Cardiac fibroblast (primary cell): ENCODE results near the gene FKBP8.
A peak's percentile ranks its signal among the peaks of the same experiment; 100 is the strongest.

Source experiments
- DNase-seq, 2 donors: peaks; one replicate each; pipeline versions ENCODE4 v3.0.0 to v3.0.0-alpha.2; 2010; ENCODE audit warnings: low read depth in 2 of 2
- H3K4me3 ChIP-seq, 2 donors: replicated peaks in 1 of 2; 1 replicate in 1 of 2; 2 replicates in 1 of 2; pipeline ENCODE4 v1.5.1; 2011; ENCODE audit warnings: low read depth in 2 of 2, low read length in 2 of 2, mild to moderate bottlenecking in 2 of 2, moderate library complexity in 1 of 2
- TF ChIP-seq, protein P1 (sequence below): IDR thresholded peaks from one replicate; pipeline ENCODE4 v1.5.1; 2011; ENCODE audit warnings: low read depth, mild to moderate bottlenecking, low read length, inconsistent platforms

Gene FKBP8

DNA sequence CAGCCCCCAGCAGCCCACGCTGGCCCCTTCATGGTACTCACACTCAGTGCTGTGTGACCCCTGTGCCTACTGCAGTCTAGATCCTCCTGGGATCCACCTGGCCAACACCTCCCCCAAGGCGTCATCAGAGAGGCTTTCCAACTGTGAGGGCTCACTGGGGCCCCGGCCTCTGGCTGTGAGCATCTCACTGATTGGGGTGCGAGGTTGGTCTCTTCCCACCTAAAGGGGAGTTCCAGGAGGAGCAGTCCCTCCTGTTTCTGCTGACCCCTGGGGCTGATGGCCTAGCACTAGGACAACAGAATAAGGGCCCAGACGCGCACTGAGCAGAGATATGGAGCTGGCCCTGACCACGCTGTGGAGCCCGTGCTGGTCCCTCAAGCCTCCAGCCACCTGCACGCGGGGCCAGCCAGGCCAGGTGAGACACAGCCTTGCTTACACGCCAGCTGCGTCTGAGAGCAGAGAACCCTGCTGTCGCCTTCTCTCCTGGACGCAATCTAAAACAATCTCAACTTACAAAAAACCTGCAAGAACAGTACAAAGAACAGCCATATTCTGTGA lies 53.7 kb downstream of the FKBP8 start:
- H3K4me3 ChIP-seq = no peak overlapping the region
- TF ChIP-seq, protein P1, sequence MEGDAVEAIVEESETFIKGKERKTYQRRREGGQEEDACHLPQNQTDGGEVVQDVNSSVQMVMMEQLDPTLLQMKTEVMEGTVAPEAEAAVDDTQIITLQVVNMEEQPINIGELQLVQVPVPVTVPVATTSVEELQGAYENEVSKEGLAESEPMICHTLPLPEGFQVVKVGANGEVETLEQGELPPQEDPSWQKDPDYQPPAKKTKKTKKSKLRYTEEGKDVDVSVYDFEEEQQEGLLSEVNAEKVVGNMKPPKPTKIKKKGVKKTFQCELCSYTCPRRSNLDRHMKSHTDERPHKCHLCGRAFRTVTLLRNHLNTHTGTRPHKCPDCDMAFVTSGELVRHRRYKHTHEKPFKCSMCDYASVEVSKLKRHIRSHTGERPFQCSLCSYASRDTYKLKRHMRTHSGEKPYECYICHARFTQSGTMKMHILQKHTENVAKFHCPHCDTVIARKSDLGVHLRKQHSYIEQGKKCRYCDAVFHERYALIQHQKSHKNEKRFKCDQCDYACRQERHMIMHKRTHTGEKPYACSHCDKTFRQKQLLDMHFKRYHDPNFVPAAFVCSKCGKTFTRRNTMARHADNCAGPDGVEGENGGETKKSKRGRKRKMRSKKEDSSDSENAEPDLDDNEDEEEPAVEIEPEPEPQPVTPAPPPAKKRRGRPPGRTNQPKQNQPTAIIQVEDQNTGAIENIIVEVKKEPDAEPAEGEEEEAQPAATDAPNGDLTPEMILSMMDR = no peak
- DNase-seq = no peak

DNA sequence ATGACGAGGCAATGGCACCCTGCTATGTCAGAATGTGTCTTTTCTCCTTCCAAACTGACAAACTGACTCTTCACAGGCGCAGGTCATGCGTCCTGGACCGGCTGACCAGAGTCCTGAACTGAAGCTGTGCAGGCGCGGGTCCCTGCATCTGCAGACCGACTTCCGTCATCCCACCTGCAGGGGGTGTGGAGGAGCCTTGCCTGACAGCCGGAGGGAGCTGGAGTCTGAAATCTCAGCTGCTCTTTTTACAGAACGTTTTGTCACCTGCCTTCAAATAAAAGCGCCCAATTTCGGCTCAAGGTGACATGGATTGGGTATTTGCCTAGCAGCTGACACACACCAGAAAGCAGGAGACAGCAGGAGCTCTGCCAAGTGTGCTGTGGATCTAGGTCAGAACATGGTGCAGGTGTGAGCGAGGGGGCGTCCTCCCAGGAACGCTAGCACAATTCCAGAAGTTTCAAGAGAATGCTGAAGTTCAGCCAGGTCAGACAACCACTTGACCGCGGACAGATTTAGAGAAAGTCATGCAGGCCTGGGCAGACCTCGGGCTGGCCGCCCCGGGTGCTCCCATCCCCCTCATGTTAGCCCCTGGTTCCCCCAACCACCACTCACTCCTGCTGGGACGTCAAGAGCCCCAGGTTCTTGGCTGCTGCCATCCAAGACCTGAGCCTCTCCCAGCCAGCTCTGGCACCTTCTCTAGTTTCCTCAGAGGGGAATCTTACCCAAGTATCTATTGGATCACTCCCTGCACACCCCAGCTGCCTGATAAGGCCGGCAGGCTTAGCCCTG lies 54.3 kb downstream of the FKBP8 start:
- no peak overlapping the region for H3K4me3 ChIP-seq
- TF ChIP-seq, protein P1 = peak; percentile 13
- no peak for DNase-seq

DNA sequence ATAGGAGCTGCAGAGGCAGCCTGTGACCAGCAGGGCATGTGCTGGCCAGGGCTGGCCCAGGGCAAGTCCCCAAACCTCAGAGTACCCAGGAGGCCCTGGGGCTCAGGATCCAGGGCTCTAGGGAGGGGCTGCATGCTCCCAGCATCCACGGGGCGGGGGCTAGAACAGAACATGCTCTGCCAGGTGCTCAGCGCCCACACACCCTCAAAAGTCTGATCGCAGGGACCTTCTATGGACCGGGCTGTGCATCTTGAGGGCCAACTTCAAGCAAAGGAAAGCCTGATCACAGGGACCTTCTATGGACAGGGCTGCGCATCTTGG lies 55.0 kb downstream of the FKBP8 start:
- H3K4me3 ChIP-seq = no peak overlapping the region
- peak in 1 of 2 donors; percentile 34 for DNase-seq
- TF ChIP-seq, protein P1 = peak; percentile 42

DNA sequence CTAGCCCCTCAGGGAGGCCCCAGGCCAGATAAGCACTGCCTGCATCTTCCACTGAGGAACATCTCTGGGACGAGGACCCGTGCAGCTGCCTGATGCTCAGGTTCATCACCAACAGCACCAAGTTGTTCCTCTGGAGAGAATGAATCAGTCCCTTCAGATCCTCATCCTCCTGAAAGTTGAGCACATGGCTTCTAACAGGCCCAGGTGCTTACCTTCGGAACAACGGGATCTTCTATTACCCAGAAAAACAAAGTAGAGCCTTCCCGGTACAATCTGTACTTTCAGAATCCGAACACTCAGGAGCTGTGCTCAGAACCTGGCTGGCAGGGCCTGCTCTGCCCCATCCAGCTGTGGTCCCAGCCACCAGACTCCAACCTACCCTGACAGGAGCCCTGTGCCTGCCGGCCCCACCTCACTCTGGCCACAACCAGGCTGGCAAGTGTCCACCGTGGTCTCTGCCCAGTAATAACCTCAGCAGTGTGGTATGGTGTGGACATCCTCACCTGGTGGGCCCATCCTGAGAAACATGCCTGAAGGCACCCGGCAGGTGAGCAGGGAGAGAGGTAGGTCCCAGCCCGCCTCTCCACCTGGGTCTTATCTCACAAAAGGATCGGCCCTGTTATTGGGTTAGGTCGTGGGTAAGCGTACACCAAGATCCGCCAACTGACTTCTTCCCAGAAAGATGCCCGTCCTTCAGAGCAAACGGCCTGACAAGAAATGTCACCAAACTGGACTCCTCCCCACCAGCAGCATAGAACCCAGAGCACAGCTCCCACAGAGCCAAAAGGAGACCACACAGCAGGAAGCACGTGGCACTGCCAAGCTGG lies 55.6 kb downstream of the FKBP8 start:
- TF ChIP-seq, protein P1 = no peak
- DNase-seq = no peak
- H3K4me3 ChIP-seq = no peak overlapping the region

DNA sequence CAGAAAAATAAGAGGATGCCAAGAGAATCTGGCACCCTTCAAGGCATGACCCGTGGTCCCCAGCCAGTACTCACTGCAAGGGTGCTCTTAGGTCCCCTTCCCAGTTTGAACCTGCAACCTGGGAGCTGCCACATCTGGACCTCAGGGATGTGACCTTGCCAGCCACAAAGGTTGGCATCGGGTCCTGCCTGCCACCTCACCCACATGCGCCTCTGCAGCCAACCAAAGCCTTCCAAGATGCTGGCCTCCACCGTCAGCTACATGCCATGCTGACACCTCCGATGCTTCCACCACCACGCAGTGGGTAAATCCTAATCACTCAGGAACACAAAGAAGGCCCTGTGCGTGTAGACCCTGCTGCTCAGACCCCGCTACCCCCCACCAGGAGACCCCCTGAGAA lies 56.6 kb downstream of the FKBP8 start:
- DNase-seq = no peak
- TF ChIP-seq, protein P1 = no peak
- no peak overlapping the region for H3K4me3 ChIP-seq

DNA sequence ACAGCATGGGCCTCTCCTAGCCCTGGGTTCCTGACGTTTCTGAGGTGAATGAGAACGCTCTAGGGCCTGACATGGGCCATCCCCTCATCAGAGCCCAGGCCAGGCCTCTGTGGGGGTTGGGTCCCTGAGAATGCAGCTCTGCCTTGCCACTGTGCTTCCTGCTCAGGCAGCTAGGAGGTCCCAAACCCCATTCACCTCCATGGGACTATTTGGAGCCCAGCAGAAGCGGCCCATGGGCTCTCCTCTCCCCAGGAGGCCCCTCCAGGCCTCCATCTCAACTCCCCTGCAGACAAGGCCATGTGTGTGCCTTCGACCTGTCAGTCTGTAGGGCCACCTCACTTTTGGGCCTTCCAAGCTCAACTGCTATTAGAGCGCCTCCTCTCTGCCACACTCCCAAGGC lies 58.4 kb downstream of the FKBP8 start:
- H3K4me3 ChIP-seq = no peak overlapping the region
- TF ChIP-seq, protein P1 = no peak
- DNase-seq = no peak
